Measurements from ENCODE around the gene KCNJ5. TPM values are rescaled to one million over a fixed set of nuclear protein-coding genes. Genes with fewer than 3 reads are reported as not detected.

KCNJ5 gene
- total RNA-seq, 1 donor, result 0.36 TPM

DNA sequence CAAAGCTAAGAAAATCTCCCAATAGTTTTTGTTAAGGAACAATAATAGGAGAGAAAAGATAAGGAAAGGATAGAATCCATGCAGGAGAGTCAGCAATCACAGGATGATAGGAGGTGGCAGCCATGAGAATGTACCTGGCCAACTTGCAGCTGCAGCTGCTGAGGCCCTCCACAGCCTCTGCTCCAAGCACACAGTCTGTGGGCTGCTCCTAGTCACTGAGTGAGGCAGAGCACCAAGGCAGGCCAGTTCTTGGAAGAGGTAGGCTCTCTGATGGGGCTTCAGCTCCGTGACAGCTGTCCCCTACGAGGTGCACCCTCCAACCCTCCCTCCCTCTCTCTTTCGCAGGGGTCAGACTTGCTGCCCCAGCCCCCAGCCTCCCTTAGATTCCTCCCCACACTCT is 18.6 kb upstream of the KCNJ5 start:
- DNase-seq (ENCODE audit: insufficient read length, low spot score, missing footprints), result no peak
- Histone ChIP-seq H2AFZ (ENCODE audit: low read length) (no peak overlapping the region), H3K27ac (ENCODE audit: low read depth, low read length) (no peak overlapping the region), H3K4me3 (ENCODE audit: insufficient read depth, low read length) (no peak overlapping the region), H3K36me3 (ENCODE audit: insufficient read depth, low read length) (no peaks in the 10 kb centered on the region), H3K27me3 (ENCODE audit: insufficient read depth, low read length) (peaks cover 22% of the 10 kb centered on the region), H3K9me3 (ENCODE audit: low read depth, low read length) (no peaks in the 10 kb centered on the region), H3K4me2 (ENCODE audit: insufficient read depth, low read length) (no peak overlapping the region), H3K79me2 (ENCODE audit: insufficient read depth, low read length) (no peaks in the 10 kb centered on the region), H3K4me1 (ENCODE audit: insufficient read depth, low read length) (no peaks in the 10 kb centered on the region), H4K20me1 (ENCODE audit: insufficient read depth, low read length) (no peaks in the 10 kb centered on the region)
- TF ChIP-seq, protein P1, sequence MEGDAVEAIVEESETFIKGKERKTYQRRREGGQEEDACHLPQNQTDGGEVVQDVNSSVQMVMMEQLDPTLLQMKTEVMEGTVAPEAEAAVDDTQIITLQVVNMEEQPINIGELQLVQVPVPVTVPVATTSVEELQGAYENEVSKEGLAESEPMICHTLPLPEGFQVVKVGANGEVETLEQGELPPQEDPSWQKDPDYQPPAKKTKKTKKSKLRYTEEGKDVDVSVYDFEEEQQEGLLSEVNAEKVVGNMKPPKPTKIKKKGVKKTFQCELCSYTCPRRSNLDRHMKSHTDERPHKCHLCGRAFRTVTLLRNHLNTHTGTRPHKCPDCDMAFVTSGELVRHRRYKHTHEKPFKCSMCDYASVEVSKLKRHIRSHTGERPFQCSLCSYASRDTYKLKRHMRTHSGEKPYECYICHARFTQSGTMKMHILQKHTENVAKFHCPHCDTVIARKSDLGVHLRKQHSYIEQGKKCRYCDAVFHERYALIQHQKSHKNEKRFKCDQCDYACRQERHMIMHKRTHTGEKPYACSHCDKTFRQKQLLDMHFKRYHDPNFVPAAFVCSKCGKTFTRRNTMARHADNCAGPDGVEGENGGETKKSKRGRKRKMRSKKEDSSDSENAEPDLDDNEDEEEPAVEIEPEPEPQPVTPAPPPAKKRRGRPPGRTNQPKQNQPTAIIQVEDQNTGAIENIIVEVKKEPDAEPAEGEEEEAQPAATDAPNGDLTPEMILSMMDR (IDR thresholded peaks at IDR 0.05; ENCODE audit: extremely low read depth, low read depth, low read length), result no peak

DNA sequence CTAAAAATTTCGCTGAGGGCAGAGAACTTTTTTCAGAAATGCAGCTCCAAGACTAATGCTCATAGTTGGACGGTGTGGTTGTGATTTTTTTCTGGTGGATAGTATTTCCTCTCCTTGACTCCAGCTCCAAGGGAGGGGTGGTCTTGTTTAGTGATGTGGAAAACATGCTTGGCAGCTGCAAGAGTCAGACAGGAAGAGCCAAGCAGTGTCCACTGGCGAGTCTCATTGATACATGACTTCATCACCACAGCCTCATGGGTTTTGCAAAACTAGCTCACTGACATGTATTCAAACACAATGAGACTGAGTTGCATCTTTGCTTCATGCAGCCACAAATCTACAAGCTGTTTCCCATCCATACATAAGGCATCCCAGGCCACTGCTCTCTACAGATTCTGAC is 16.7 kb upstream of the KCNJ5 start:
- no peak for DNase-seq (ENCODE audit: insufficient read length, low spot score, missing footprints)
- Histone ChIP-seq H3K9me3 (ENCODE audit: low read depth, low read length) (no peaks in the 10 kb centered on the region), H3K79me2 (ENCODE audit: insufficient read depth, low read length) (no peaks in the 10 kb centered on the region), H3K4me2 (ENCODE audit: insufficient read depth, low read length) (no peak overlapping the region), H3K4me1 (ENCODE audit: insufficient read depth, low read length) (no peaks in the 10 kb centered on the region), H4K20me1 (ENCODE audit: insufficient read depth, low read length) (no peaks in the 10 kb centered on the region), H3K27me3 (ENCODE audit: insufficient read depth, low read length) (peaks cover 26% of the 10 kb centered on the region), H3K27ac (ENCODE audit: low read depth, low read length) (no peak overlapping the region), H3K4me3 (ENCODE audit: insufficient read depth, low read length) (no peak overlapping the region), H2AFZ (ENCODE audit: low read length) (no peak overlapping the region), H3K36me3 (ENCODE audit: insufficient read depth, low read length) (no peaks in the 10 kb centered on the region)
- TF ChIP-seq, protein P1 (IDR thresholded peaks at IDR 0.05; ENCODE audit: extremely low read depth, low read depth, low read length), result no peak

DNA sequence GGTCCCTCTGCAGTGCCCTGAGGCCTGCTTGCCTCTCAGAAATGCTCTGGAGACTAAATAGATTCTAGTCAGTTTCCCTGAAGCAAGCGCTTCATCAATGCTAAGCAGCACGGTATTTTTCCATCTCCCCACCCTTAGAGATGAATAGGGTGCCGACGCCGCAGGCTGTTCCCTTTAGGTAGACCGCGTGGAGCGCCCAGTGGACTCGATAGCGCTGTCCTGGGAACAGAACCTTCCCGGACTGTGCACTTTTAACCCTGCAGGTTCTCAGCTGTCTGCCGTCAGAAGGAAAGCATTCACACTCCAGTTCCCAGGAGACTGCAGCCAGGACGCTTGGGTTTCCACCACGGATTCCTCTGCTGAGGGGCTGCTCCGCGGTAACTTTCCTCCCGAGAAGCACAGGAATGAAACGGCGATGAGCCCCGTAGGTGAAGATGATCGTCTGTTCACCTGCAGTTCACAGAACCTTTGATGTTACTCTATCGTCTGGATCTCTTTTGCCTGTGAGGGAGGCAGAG is 15.0 kb upstream of the KCNJ5 start:
- Histone ChIP-seq H3K27ac (ENCODE audit: low read depth, low read length) (no peak overlapping the region), H3K79me2 (ENCODE audit: insufficient read depth, low read length) (no peaks in the 10 kb centered on the region), H3K9me3 (ENCODE audit: low read depth, low read length) (no peaks in the 10 kb centered on the region), H3K4me3 (ENCODE audit: insufficient read depth, low read length) (no peak overlapping the region), H3K27me3 (ENCODE audit: insufficient read depth, low read length) (peaks cover 24% of the 10 kb centered on the region), H4K20me1 (ENCODE audit: insufficient read depth, low read length) (no peaks in the 10 kb centered on the region), H2AFZ (ENCODE audit: low read length) (no peak overlapping the region), H3K36me3 (ENCODE audit: insufficient read depth, low read length) (no peaks in the 10 kb centered on the region), H3K4me1 (ENCODE audit: insufficient read depth, low read length) (no peaks in the 10 kb centered on the region), H3K4me2 (ENCODE audit: insufficient read depth, low read length) (no peak overlapping the region)
- TF ChIP-seq, protein P1 (IDR thresholded peaks at IDR 0.05; ENCODE audit: extremely low read depth, low read depth, low read length), result no peak
- DNase-seq (ENCODE audit: insufficient read length, low spot score, missing footprints), result no peak

DNA sequence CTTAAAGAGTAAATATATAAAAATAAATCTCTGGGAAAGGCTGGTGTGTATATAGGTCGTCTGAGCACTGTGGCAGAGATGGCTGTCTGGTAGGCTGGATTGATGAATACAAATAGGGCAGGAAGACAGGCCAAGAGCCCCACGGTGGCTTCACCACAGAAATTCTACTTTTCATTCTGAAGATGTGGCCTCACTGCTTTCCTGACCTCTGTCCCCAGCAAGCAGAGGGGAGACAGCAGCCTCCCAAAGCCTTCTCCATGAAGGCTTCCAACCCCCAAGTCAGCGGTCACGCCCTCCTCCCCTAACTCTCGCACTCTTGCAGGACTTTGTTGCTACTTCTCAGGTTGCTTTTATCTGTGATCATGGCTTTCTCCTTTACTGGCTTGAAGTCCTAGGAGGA is 13.4 kb upstream of the KCNJ5 start:
- Histone ChIP-seq H3K36me3 (ENCODE audit: insufficient read depth, low read length) (no peaks in the 10 kb centered on the region), H3K9me3 (ENCODE audit: low read depth, low read length) (no peaks in the 10 kb centered on the region), H3K27me3 (ENCODE audit: insufficient read depth, low read length) (peaks cover 32% of the 10 kb centered on the region), H2AFZ (ENCODE audit: low read length) (no peak overlapping the region), H3K27ac (ENCODE audit: low read depth, low read length) (no peak overlapping the region), H3K4me2 (ENCODE audit: insufficient read depth, low read length) (no peak overlapping the region), H4K20me1 (ENCODE audit: insufficient read depth, low read length) (no peaks in the 10 kb centered on the region), H3K79me2 (ENCODE audit: insufficient read depth, low read length) (no peaks in the 10 kb centered on the region), H3K4me3 (ENCODE audit: insufficient read depth, low read length) (no peak overlapping the region), H3K4me1 (ENCODE audit: insufficient read depth, low read length) (no peaks in the 10 kb centered on the region)
- TF ChIP-seq, protein P1 (IDR thresholded peaks at IDR 0.05; ENCODE audit: extremely low read depth, low read depth, low read length), result no peak
- DNase-seq (ENCODE audit: insufficient read length, low spot score, missing footprints), result no peak
